ENCODE results near the gene ADCK2.
"Not testable (repeated sequence)": the region's sequence is repeated elsewhere in the genome, so short reads cannot be mapped to it uniquely, and the experiment has no call there.

ADCK2 gene

DNA sequence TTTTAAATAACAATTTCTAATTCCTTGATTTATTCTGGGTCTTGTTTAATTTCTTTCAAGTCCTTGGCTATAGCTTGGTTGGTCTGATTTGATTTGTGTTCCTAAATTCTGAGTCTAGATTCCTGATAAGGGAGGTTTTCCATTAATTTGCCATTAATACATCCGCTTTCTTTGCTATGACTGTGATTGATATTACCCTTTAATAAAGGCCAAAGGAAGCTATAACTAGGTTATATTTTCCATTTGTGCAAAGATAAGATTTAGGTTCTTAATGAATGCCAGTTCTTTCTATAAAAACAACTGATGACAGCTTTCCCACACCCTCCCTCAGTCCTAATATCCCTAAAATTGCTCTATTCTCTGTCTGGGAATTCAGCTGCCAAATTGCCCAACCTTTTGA lies 52.0 kb downstream of the ADCK2 start:
- FAIRE-seq (no peak), DNase-seq (ENCODE audit: extremely low spot score, insufficient read length, low read depth) (no peak)

DNA sequence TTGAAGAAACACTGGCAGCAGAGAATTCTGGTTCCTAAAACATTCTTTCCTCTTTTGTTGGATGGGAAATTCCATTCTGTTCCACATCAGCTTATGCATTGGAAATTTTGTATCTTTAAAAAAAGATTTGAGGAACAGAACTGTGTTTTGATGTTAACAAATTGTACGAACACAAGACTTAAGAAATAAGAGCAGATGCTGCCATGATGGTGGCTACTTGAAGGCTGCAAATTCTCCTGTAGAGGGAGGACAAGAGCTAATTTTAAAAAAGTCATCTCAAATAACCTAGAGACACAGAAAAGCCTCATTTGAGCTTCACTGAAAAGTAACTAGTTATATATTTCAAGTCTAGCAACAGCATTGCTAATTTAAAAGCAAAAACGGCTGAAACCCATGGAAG lies 53.5 kb downstream of the ADCK2 start:
- DNase-seq (ENCODE audit: extremely low spot score, insufficient read length, low read depth) (no peak), FAIRE-seq (no peak)

DNA sequence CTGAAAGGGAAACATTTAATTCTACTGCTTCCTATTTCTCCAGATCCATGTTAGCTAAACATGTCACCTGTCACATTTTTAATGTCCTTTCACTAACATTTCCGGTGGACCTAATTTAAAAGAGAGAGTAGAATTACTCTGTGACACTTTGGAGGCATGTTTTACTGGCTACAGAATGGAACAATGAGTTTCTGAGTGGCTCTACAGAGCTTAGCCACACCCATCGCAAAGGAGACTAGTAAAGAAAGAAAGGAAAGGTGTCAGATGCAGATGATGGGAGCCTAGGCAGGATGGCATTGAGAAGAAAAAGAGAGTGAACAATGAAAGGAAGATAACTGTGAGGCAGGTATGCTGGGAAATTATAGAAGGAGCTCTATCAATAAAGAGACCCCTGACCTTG lies 59.7 kb downstream of the ADCK2 start:
- FAIRE-seq (no peak), DNase-seq (ENCODE audit: extremely low spot score, insufficient read length, low read depth) (no peak)

DNA sequence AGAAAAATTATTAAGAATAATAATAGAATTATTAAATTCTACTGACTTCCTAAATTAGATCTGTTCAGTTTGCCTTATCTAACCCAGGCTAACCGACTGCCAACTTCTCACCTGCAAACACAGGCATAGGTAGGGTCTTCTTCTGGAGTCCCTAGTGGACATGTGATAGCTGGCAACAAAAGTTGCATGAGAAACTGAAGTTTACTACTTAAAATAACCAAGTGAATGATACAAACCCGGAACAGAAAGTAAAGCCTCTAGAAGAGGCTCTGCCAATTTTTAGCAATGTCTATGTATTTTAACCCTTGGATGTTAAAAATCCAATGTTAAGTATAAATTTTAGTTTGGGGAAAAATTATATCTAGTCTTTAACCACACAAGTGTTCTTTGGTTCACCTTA lies 61.4 kb downstream of the ADCK2 start:
- no peak for DNase-seq (ENCODE audit: extremely low spot score, insufficient read length, low read depth)
- no peak for FAIRE-seq

DNA sequence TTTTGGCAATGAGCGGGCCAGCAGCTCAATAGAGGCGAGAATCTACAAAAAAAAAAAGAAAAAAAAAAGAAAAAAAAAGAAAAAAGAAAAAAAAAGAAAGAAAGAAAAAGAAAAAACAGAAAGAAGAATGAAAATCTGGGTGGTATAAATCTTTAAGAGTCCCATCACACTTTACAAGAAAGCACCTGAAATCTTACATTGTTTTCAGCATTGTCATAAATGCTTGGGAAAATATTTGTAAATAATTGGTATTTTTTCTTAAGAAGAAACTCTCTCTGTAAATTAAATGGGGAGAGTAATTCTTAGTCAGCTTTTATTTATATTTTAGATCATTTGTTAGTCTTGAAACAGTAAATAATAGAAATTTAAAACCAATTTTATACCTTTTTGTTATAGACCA lies 62.0 kb downstream of the ADCK2 start:
- DNase-seq (ENCODE audit: extremely low spot score, insufficient read length, low read depth) (no peak), FAIRE-seq (no peak)

DNA sequence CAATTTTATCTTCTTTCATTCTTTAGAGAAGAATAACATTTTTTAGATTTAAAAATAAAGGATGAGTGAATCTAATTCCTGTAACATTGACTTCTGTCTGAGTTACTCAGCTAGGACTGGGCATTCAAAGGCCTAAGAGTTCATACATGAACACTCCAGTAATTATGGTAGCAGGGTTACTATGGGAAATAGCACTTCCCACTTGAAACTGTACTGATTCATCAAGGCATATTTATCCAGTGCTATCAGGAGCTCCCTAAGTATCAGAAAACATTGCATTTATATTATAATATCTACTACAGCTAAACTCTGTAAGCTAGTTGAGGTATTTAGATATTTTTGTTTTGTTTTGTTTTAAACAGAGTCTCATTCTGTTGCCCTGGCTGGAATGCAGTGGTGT lies 65.5 kb downstream of the ADCK2 start:
- no peak for DNase-seq (ENCODE audit: extremely low spot score, insufficient read length, low read depth)
- no peak for FAIRE-seq

DNA sequence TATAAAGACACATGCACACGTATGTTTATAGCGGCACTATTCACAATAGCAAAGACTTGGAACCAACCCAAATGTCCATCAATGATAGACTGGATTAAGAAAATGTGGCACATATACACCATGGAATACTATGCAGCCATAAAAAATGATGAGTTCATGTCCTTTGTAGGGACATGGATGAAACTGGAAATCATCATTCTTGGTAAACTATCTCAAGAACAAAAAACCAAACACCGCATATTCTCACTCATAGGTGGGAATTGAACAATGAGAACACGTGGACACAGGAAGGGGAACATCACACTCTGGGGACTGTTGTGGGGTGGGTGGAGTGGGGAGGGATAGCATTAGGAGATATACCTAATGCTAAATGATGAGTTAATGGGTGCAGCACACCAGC lies 70.5 kb downstream of the ADCK2 start:
- not testable (repeated sequence) for FAIRE-seq; DNase-seq (ENCODE audit: extremely low spot score, insufficient read length, low read depth)

DNA sequence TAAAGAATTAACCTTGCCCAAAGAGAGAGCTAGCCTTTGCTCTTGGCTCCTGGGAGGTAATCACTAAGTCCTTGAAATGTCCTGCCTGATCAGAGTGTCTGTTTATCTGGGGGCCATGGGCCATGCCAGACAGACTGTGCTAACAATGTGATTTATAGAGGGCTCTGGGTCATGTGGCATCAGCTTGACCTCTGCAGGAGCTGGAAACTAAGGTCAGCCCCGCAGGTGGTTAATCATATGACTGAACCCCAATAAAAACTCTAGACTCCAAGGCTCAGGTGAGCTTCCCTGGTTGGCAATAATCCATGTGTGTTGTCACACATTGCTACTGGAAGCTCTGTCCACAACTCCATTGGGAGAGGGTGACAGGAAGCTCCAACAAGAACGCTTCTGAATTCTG lies 71.3 kb downstream of the ADCK2 start:
- FAIRE-seq (no peak), DNase-seq (ENCODE audit: extremely low spot score, insufficient read length, low read depth) (no peak)
